D721Med (cell line): ENCODE measurements around the gene R3HCC1L.

ENCODE experiments used
- DNase-seq: peaks from one replicate; pipeline ENCODE4 v3.0.0; 2011; ENCODE audit warnings: low spot score; ENCODE audit not compliant: insufficient read length
- FAIRE-seq: peaks from 2 replicates; lab custom pipeline; 2011; peaks lifted over from hg19 to GRCh38; lab: Jason Lieb, UNC
- CTCF ChIP-seq: IDR thresholded peaks from 2 replicates; pipeline ENCODE4 v1.5.1; 2012; ENCODE audit warnings: mild to moderate bottlenecking, control low read depth; ENCODE audit not compliant: insufficient read depth; ENCODE audit errors: missing control alignments

Gene R3HCC1L

DNA sequence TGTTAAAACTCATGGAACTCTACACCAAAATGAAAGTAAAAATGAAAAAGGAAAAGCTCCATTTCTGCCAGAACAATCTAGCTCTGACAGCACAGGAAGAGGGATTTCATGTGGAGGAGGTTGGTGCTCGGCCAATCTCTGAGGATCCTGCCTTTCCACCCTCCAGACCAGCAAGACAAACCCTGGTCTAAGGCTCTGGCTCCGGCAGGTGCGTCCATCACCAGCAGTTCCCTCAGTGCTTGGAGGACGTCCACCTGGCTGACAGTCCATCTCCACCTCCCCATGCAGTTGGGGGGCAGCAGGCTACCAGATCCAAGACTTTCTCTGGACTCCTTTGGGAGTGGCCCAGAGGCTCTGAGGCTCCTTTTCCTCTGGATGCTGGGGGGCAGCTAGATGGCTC is 158.5 kb downstream of the R3HCC1L start:
- DNase-seq = no peak
- no peak for TF ChIP-seq CTCF
- FAIRE-seq = no peak

GRCh38 chr10:98293550-98294269 is 159.3 kb downstream of the R3HCC1L start:
- DNase-seq (no peak), FAIRE-seq (no peak)
- TF ChIP-seq CTCF = no peak

GRCh38 chr10:98294270-98294627 is 159.8 kb downstream of the R3HCC1L start:
- DNase-seq = no peak
- no peak for FAIRE-seq
- TF ChIP-seq CTCF = no peak
